Stimulated activated CD4-positive, alpha-beta T cell treated with anti-CD3 and anti-CD28 coated beads, Interleukin-2, amount 100 ng/mL, for 24 hours (primary cell): Measurements from ENCODE around the gene CTCF.

Experiments used
- DNase-seq, 2 donors: peaks; one replicate each; pipeline ENCODE4 v3.0.0-alpha.2; 2020

The CTCF gene

GRCh38 chr16:67534431-67534830 lies 27.9 kb upstream of the CTCF start:
- no peak for DNase-seq

GRCh38 chr16:67535201-67535600 lies 27.1 kb upstream of the CTCF start:
- DNase-seq: no peak

GRCh38 chr16:67537270-67537635 lies 25.1 kb upstream of the CTCF start:
- peak; percentile 65 for DNase-seq

GRCh38 chr16:67537636-67538591 lies 24.4 kb upstream of the CTCF start:
- DNase-seq: peak; percentile 54 to 56

- no peak for DNase-seq
These were observed 23.6 kb upstream of the CTCF start for GRCh38 chr16:67538666-67539101.

GRCh38 chr16:67539271-67539670 lies 23.1 kb upstream of the CTCF start:
- DNase-seq: no peak

- no peak for DNase-seq
These were observed 22.4 kb upstream of the CTCF start for GRCh38 chr16:67539691-67540635.

- DNase-seq: no peak
These were observed 21.6 kb upstream of the CTCF start for GRCh38 chr16:67540756-67541155.

- no peak for DNase-seq
These were observed 20.7 kb upstream of the CTCF start for GRCh38 chr16:67541391-67542263.

GRCh38 chr16:67542464-67542863 lies 19.9 kb upstream of the CTCF start:
- peak; percentile 68 to 69 for DNase-seq

GRCh38 chr16:67543036-67543435 lies 19.3 kb upstream of the CTCF start:
- no peak for DNase-seq

- no peak for DNase-seq
These were observed 18.7 kb upstream of the CTCF start for GRCh38 chr16:67543582-67543981.

GRCh38 chr16:67544329-67544841 lies 17.9 kb upstream of the CTCF start:
- DNase-seq: no peak

- DNase-seq: no peak
These were observed 17.3 kb upstream of the CTCF start for GRCh38 chr16:67544844-67545664.

- no peak for DNase-seq
These were observed 16.7 kb upstream of the CTCF start for GRCh38 chr16:67545665-67546024.

- DNase-seq: no peak
These were observed 16.2 kb upstream of the CTCF start for GRCh38 chr16:67546091-67546501.

- peak; percentile 82 for DNase-seq
These were observed 15.4 kb upstream of the CTCF start for GRCh38 chr16:67546761-67547422.

GRCh38 chr16:67547423-67548264 lies 14.7 kb upstream of the CTCF start:
- DNase-seq: no peak

- no peak for DNase-seq
These were observed 13.8 kb upstream of the CTCF start for GRCh38 chr16:67548265-67549126.
